GM19240 (cell line): Measurements from ENCODE around the gene OR51S1.
"Not testable (repeated sequence)": the region's sequence is repeated elsewhere in the genome, so short reads cannot be mapped to it uniquely, and the experiment has no call there.

Source experiments
- DNase-seq: peaks from one replicate; pipeline ENCODE4 v3.0.0; 2011; ENCODE audit warnings: low spot score; ENCODE audit not compliant: insufficient read length

The OR51S1 gene

GRCh38 chr11:4848908-4849532, at the start of gene OR51S1:
Gene OR51S1 (minus strand): TSS chr11:4849208. CDS start chr11:4849208, 0 bp downstream.
- no peak for DNase-seq

- no peak for DNase-seq
Observed at GRCh38 chr11:4891996-4892640, 43.1 kb upstream of the OR51S1 start.

- no peak for DNase-seq
Observed at GRCh38 chr11:4890279-4890678, 41.3 kb upstream of the OR51S1 start.

GRCh38 chr11:4887591-4887990, 38.6 kb upstream of the OR51S1 start:
- DNase-seq, result no peak

GRCh38 chr11:4886186-4886585, 37.2 kb upstream of the OR51S1 start:
- no peak for DNase-seq

- no peak for DNase-seq
Observed at GRCh38 chr11:4884361-4884760, 35.4 kb upstream of the OR51S1 start.

GRCh38 chr11:4882543-4882942, 33.5 kb upstream of the OR51S1 start:
- no peak for DNase-seq

- no peak for DNase-seq
Observed at GRCh38 chr11:4881860-4882500, 33.0 kb upstream of the OR51S1 start, which contains the start of gene OR51T1. Gene OR51T1 (plus strand): TSS chr11:4881900. CDS start chr11:4881900, 0 bp downstream.

- no peak for DNase-seq
Observed at GRCh38 chr11:4881188-4881587, 32.2 kb upstream of the OR51S1 start.

GRCh38 chr11:4865855-4866254, 16.8 kb upstream of the OR51S1 start:
- no peak for DNase-seq

GRCh38 chr11:4863876-4864275, 14.9 kb upstream of the OR51S1 start:
- no peak for DNase-seq

- DNase-seq, result no peak
Observed at GRCh38 chr11:4862447-4863236, 13.6 kb upstream of the OR51S1 start.

- not testable (repeated sequence) for DNase-seq
Observed at GRCh38 chr11:4854286-4854685, 5.3 kb upstream of the OR51S1 start.

GRCh38 chr11:4851033-4851432, 2.0 kb upstream of the OR51S1 start:
- no peak for DNase-seq

- no peak for DNase-seq
Observed at GRCh38 chr11:4839851-4840549, 9.0 kb downstream of the OR51S1 start.

GRCh38 chr11:4830909-4831308, 18.1 kb downstream of the OR51S1 start:
- no peak for DNase-seq

GRCh38 chr11:4830346-4830745, 18.7 kb downstream of the OR51S1 start:
- DNase-seq, result no peak

GRCh38 chr11:4826425-4826824, 22.6 kb downstream of the OR51S1 start:
- DNase-seq, result no peak

- no peak for DNase-seq
Observed at GRCh38 chr11:4825132-4825531, 23.9 kb downstream of the OR51S1 start.

- DNase-seq, result no peak
Observed at GRCh38 chr11:4821021-4821420, 28.0 kb downstream of the OR51S1 start, which contains the start of gene OR51F2. Gene OR51F2 (plus strand): TSS chr11:4821321. CDS start chr11:4821422, 101 bp downstream.

GRCh38 chr11:4809246-4809645, 39.8 kb downstream of the OR51S1 start:
- no peak for DNase-seq
